ENCODE measurements around the gene PLA2G2C. TPM values are rescaled to one million over a fixed set of nuclear protein-coding genes. Genes with fewer than 3 reads are reported as not detected.

Gene PLA2G2C
- total and polyA plus RNA-seq, 2 donors (not counting 3 experiments of a cell fraction or from before 2014, with no cell fraction given): not detected

- Histone ChIP-seq H3K4me3 (replicated peaks in 1 of 3; ENCODE audit: insufficient read depth in 1 of 3, low read depth in 1 of 3, low read length in 3 of 3) (no peak overlapping the region), H3K27ac (ENCODE audit: insufficient read depth, low read depth, low read length) (no peak overlapping the region), H3K4me2 (ENCODE audit: insufficient read depth, low read length) (no peak overlapping the region), H3K9me1 (replicated peaks; ENCODE audit: control insufficient read depth, extremely low read depth, insufficient read depth, low read length) (no peaks in the 10 kb centered on the region), H4K20me1 (replicated peaks; ENCODE audit: control insufficient read depth, extremely low read depth, insufficient read depth, low read length) (no peaks in the 10 kb centered on the region), H3K27me3 (ENCODE audit: control insufficient read depth in 2 of 2, insufficient read depth in 2 of 2, low read length in 2 of 2) (no peaks in the 10 kb centered on the region), H3K9ac (replicated peaks; ENCODE audit: extremely low read depth, insufficient read depth, low read length) (no peak overlapping the region), H2AFZ (ENCODE audit: low read depth, low read length) (no peak overlapping the region), H3K36me3 (ENCODE audit: control insufficient read depth in 2 of 2, extremely low read depth in 1 of 2, insufficient read depth in 2 of 2, low read length in 2 of 2) (no peaks in the 10 kb centered on the region), H3K9me3 (replicated peaks; ENCODE audit: control insufficient read depth, insufficient read depth, low read length) (no peaks in the 10 kb centered on the region), H3K4me1 (ENCODE audit: control insufficient read depth, extremely low read depth, insufficient read depth, low read length) (peaks cover 4% of the 10 kb centered on the region), H3K79me2 (ENCODE audit: control insufficient read depth, insufficient read depth, low read length) (no peaks in the 10 kb centered on the region)
- DNase-seq (ENCODE audit: low read depth, low spot score) (no peak), FAIRE-seq (no peak)
- no TSS peak for BruUV-seq (replicated peaks)
- CTCF ChIA-PET: interaction anchor here (0.7 to 6.7 kb wide), 12 partner anchors 9 to 236 kb away, joined by 3 to 76 read pairs (median 6); no protein-coding TSS in a partner anchor
- intact Hi-C loops (cut with micrococcal nuclease) (loop anchor here (1.0 kb wide), 7 partner anchors 52 to 438 kb away; partner anchors contain the start of gene OTUD3), dilution Hi-C loops (cut with MboI; ENCODE audit: extremely low pct_ligation_motif_present, low sequenced_read_pairs) (no loop called here)
- no peak for TF ChIP-seq POLR2AphosphoS5 (IDR thresholded peaks at IDR 0.05; ENCODE audit: insufficient read depth, low read depth, low read length)
- TF ChIP-seq, protein P1, sequence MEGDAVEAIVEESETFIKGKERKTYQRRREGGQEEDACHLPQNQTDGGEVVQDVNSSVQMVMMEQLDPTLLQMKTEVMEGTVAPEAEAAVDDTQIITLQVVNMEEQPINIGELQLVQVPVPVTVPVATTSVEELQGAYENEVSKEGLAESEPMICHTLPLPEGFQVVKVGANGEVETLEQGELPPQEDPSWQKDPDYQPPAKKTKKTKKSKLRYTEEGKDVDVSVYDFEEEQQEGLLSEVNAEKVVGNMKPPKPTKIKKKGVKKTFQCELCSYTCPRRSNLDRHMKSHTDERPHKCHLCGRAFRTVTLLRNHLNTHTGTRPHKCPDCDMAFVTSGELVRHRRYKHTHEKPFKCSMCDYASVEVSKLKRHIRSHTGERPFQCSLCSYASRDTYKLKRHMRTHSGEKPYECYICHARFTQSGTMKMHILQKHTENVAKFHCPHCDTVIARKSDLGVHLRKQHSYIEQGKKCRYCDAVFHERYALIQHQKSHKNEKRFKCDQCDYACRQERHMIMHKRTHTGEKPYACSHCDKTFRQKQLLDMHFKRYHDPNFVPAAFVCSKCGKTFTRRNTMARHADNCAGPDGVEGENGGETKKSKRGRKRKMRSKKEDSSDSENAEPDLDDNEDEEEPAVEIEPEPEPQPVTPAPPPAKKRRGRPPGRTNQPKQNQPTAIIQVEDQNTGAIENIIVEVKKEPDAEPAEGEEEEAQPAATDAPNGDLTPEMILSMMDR (IDR thresholded peaks at IDR 0.05; ENCODE audit: extremely low read depth in 1 of 2, insufficient read depth in 1 of 2, low read depth in 1 of 2, low read length in 2 of 2): no peak
- no peak for TF ChIP-seq FOS (IDR thresholded peaks at IDR 0.05; ENCODE audit: borderline replicate concordance, insufficient read depth, low read length)
- TF ChIP-seq GATA2 (IDR thresholded peaks at IDR 0.05; ENCODE audit: insufficient read depth, insufficient read length, low read depth, low read length): no peak
- TF ChIP-seq JUN (IDR thresholded peaks at IDR 0.05; ENCODE audit: borderline replicate concordance, insufficient read depth, insufficient read length, low read depth): no peak
- TF ChIP-seq EZH2 (IDR thresholded peaks at IDR 0.05; ENCODE audit: borderline replicate concordance, low read depth, low read length, severe bottlenecking): no peak
- TF ChIP-seq MYC (IDR thresholded peaks at IDR 0.05; ENCODE audit: low read depth, low read length): no peak
- TF ChIP-seq MAX (IDR thresholded peaks at IDR 0.05; ENCODE audit: insufficient read depth, insufficient read length): no peak
- TF ChIP-seq POLR2A (IDR thresholded peaks at IDR 0.05; ENCODE audit: low read depth, low read length): no peak
- POLR2A ChIA-PET: no interaction called here
Observed at GRCh38 chr1:20153000-20153418, 33.3 kb downstream of the PLA2G2C start.

All from endothelial cell of umbilical vein (primary cell).